MCF 10A (cell line): Measurements from ENCODE around the gene EFCAB14. TPM values are rescaled to one million over a fixed set of nuclear protein-coding genes. Genes with fewer than 3 reads are reported as not detected.

Source experiments
- BruUV-seq: library from RNA; stranded (reverse); fragments of 400-500 nt; replicated peaks from 2 replicates; lab custom pipeline; 2021; lab: Mats Ljungman, UMichigan
- CTCF ChIA-PET: fragments of 300-600 bp; sonication (Branson Sonifier 250); formaldehyde crosslinking; extraction: SDS; loops from one replicate; lab custom pipeline; 2021; ENCODE audit warnings: antibody characterized with exemption, inconsistent platforms; lab: Yijun Ruan, JAX
- POLR2A ChIA-PET: fragments of 300-600, 350-650 bp; sonication (Branson Sonifier 250); formaldehyde crosslinking; extraction: SDS; loops from one replicate; lab custom pipeline; 2020; ENCODE audit warnings: antibody characterized with exemption, inconsistent platforms; lab: Yijun Ruan, JAX
- DNase-seq: peaks from one replicate; pipeline ENCODE4 v3.0.0-alpha.2; 2018; ENCODE audit not compliant: unreplicated experiment
- H3K27ac Mint-ChIP-seq: one replicate; pipeline ENCODE4 v1.8.0; 2022; ENCODE audit warnings: mild to moderate bottlenecking, low read depth, mixed read lengths; ENCODE audit not compliant: unreplicated experiment
- H3K27me3 Mint-ChIP-seq: one replicate; pipeline ENCODE4 v1.8.0; 2022; ENCODE audit warnings: mixed read lengths; ENCODE audit not compliant: insufficient read depth, unreplicated experiment
- H3K36me3 Mint-ChIP-seq: one replicate; pipeline ENCODE4 v1.8.0; 2022; ENCODE audit warnings: mild to moderate bottlenecking, moderate library complexity, mixed read lengths; ENCODE audit not compliant: insufficient read depth, unreplicated experiment
- H3K4me1 Mint-ChIP-seq: one replicate; pipeline ENCODE4 v1.8.0; 2022; ENCODE audit warnings: mixed read lengths; ENCODE audit not compliant: insufficient read depth, unreplicated experiment
- H3K4me3 Mint-ChIP-seq: one replicate; pipeline ENCODE4 v1.8.0; 2022; ENCODE audit warnings: mild to moderate bottlenecking, moderate library complexity, mixed read lengths; ENCODE audit not compliant: unreplicated experiment
- H3K9me3 Mint-ChIP-seq: one replicate; pipeline ENCODE4 v1.8.0; 2022; ENCODE audit warnings: mixed read lengths; ENCODE audit not compliant: unreplicated experiment
- intact Hi-C: fragments of 100-400 bp; cut with micrococcal nuclease; formaldehyde crosslinking; loops from 2 replicates; pipeline ENCODE4 v1.14.1; 2022
- total RNA-seq: library from RNA; stranded (reverse); gene quantifications from 2 replicates; pipeline ENCODE4 v1.2.3, GENCODE V29; 2022
- TF ChIP-seq, protein P1 (sequence below): fragments of 200-600 bp; IDR thresholded peaks from one replicate; pipeline ENCODE4 v1.8.0; 2022; ENCODE audit warnings: antibody characterized with exemption, mild to moderate bottlenecking; ENCODE audit not compliant: unreplicated experiment

The EFCAB14 gene
- total RNA-seq, 1 experiment from 2014 or later, result 33.9 TPM

DNA sequence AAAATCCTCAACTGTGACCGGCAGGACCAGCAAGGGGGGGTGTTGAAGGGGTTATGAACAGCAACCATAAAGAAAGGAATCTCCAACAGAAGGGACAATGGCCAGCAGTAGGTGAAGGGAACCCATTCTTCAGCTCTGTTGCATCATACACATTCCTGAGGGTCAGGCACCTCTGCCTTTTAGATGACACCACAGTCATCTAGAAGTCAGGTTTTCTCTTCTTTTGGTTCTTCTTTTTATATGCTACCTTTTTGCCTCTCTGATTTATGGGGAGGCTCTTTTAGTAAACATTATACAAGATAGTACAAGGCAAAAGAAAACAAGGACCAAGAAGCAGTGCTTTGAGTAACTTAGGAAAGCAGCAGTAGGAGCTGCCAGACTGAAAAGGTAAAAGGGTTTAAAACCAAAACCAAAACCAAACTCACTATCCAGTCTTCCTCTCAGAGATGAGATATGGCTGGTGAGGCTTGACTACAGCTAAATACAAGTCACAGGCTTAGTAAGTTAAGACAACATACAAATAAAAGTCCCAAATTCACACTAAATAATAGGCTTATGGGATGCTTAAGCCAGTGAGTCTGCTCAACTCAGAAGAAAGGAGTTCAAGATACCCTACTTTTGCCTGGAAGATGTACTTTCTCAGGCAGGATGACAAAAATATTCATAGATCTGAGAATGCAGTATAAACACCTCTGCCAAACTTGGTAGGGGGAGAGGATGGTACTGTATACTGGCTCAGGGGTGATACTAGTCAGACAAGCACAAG, 43.2 kb downstream of the EFCAB14 start:
- ChIA-PET POLR2A (interaction anchor here (0.6 to 1.2 kb wide), 4 partner anchors 25 to 1096 kb away, joined by 3 read pairs; partner anchors contain the start of gene MKNK1), CTCF (interaction anchor here (0.6 to 1.8 kb wide), 4 partner anchors 8 to 377 kb away, joined by 3 to 4 read pairs (median 4); no protein-coding TSS in a partner anchor)
- no peak for DNase-seq
- intact Hi-C loops, result no loop called here
- Mint-ChIP-seq H3K27ac (no peak overlapping the region), H3K9me3 (no peaks in the 10 kb centered on the region), H3K27me3 (no peaks in the 10 kb centered on the region), H3K4me1 (no peaks in the 10 kb centered on the region), H3K36me3 (peaks cover 45% of the 10 kb centered on the region), H3K4me3 (no peak overlapping the region)
- BruUV-seq, result no TSS peak
- TF ChIP-seq, protein P1, sequence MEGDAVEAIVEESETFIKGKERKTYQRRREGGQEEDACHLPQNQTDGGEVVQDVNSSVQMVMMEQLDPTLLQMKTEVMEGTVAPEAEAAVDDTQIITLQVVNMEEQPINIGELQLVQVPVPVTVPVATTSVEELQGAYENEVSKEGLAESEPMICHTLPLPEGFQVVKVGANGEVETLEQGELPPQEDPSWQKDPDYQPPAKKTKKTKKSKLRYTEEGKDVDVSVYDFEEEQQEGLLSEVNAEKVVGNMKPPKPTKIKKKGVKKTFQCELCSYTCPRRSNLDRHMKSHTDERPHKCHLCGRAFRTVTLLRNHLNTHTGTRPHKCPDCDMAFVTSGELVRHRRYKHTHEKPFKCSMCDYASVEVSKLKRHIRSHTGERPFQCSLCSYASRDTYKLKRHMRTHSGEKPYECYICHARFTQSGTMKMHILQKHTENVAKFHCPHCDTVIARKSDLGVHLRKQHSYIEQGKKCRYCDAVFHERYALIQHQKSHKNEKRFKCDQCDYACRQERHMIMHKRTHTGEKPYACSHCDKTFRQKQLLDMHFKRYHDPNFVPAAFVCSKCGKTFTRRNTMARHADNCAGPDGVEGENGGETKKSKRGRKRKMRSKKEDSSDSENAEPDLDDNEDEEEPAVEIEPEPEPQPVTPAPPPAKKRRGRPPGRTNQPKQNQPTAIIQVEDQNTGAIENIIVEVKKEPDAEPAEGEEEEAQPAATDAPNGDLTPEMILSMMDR, result no peak

DNA sequence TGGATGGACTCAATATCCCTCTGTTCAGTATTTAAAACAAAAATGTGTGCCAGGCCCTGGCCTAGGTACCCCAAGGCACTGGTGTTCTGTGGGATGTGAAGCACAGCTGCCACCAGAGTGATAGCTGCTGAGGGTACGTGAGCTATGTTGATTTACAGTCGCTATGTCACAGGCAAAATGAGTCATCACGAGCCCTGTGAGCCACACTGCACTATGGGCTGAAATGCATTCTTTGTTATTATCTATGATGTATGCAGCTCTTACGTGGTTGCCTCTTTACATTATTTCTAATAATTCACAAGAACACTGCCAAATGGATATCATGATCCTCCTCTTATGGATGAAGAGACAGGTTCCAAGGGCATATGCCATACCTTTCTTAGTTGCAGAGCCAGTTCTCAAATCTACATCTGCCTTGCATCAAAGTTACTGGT, 45.1 kb downstream of the EFCAB14 start:
- TF ChIP-seq, protein P1, result no peak
- Mint-ChIP-seq H3K27ac (no peak overlapping the region), H3K27me3 (no peaks in the 10 kb centered on the region), H3K9me3 (no peaks in the 10 kb centered on the region), H3K4me1 (no peaks in the 10 kb centered on the region), H3K4me3 (no peak overlapping the region), H3K36me3 (peaks cover 25% of the 10 kb centered on the region)
- ChIA-PET POLR2A (interaction anchor here (0.6 kb wide), 1 partner anchor 94 kb away, joined by 4 read pairs; no protein-coding TSS in a partner anchor), CTCF (no interaction called here)
- DNase-seq, result peak; percentile 9
- intact Hi-C loops, result no loop called here
- BruUV-seq, result no TSS peak

DNA sequence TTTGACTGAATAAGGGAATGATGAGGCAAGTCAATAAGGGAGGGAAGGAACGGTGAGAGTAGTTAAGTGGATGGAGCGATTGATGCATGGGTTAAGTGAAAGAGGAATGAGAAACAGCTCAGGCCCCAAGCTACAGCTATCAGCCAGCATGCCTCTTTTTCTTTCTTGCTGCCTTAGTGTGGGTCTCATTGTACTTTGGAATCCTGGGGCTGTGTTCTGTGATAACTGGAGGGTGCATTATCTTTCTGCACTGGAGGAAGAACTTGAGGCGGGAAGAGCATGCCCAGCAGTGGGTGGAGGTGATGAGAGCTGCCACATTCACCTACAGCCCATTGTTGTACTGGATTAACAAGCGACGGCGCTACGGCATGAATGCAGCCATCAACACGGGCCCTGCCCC, 46.2 kb downstream of the EFCAB14 start:
- POLR2A ChIA-PET, result interaction anchor here (1.1 kb wide), 1 partner anchor 46 kb away, joined by 4 read pairs; the partner anchor contains the start of gene EFCAB14
- Mint-ChIP-seq H3K4me3 (no peak overlapping the region), H3K27ac (no peak overlapping the region), H3K27me3 (no peaks in the 10 kb centered on the region), H3K4me1 (no peaks in the 10 kb centered on the region), H3K36me3 (peaks cover 14% of the 10 kb centered on the region), H3K9me3 (no peaks in the 10 kb centered on the region)
- BruUV-seq, result no TSS peak
- no peak for DNase-seq
- TF ChIP-seq, protein P1, result no peak
- intact Hi-C loops, result no loop called here
- CTCF ChIA-PET, result no interaction called here

DNA sequence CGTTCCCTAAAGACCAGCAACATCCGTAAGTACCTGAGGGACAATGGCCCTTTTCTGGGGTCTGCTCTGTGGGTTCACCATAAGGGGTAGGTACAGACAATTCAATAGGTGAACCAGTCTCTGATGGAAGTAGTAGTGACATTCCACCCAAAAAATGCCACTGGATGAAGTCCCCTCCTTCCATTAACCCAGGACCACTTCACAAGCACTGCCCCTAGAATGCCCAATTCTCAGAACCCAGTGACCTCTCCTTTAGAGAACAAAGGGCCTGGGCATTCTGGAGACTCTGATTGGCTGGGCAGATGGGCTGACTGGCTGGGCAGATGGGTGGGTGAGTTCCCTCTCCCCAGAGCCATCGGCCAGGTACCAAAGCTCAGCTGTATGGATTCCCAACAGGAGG, 47.4 kb downstream of the EFCAB14 start, which contains the start of gene TEX38:
TEX38 (plus strand) TSS at position 301 of the 400 bp plus-strand sequence; CDS start at position 382, 81 bp downstream.
- Mint-ChIP-seq H3K4me1 (peaks cover 10% of the 10 kb centered on the region), H3K9me3 (no peaks in the 10 kb centered on the region), H3K27me3 (no peaks in the 10 kb centered on the region), H3K27ac (no peak within 1 kb of the TSS), H3K4me3 (no peak within 1 kb of the TSS), H3K36me3 (peaks cover 3% of the 10 kb centered on the region)
- POLR2A ChIA-PET, result interaction anchor here (1.1 kb wide), 1 partner anchor 47 kb away, joined by 4 read pairs; the partner anchor contains the start of gene EFCAB14
- TF ChIP-seq, protein P1, result no peak
- CTCF ChIA-PET, result interaction anchor here (0.6 kb wide), 1 partner anchor 1957 kb away, joined by 4 read pairs; no protein-coding TSS in a partner anchor
- no peak for DNase-seq
- intact Hi-C loops, result no loop called here
- BruUV-seq, result no TSS peak
